ENCODE data around the gene EML4.
"Not testable (repeated sequence)": the region's sequence is repeated elsewhere in the genome, so short reads cannot be mapped to it uniquely, and the experiment has no call there.

EML4 gene

GRCh38 chr2:42270757-42271156 is 101.6 kb downstream of the EML4 start:
- no peak for DNase-seq

- DNase-seq, result not testable (repeated sequence)
These were observed 102.1 kb downstream of the EML4 start for GRCh38 chr2:42271246-42271645.

GRCh38 chr2:42274863-42275262 is 105.7 kb downstream of the EML4 start:
- DNase-seq, result no peak

- DNase-seq, result no peak
These were observed 112.4 kb downstream of the EML4 start for GRCh38 chr2:42281416-42282081.

- no peak for DNase-seq
These were observed 114.9 kb downstream of the EML4 start for GRCh38 chr2:42284019-42284418.

- DNase-seq, result no peak
These were observed 117.3 kb downstream of the EML4 start for GRCh38 chr2:42286268-42286946.

- no peak for DNase-seq
These were observed 119.7 kb downstream of the EML4 start for GRCh38 chr2:42288811-42289210.

GRCh38 chr2:42289222-42289621 is 120.1 kb downstream of the EML4 start:
- no peak for DNase-seq

- no peak for DNase-seq
These were observed 120.9 kb downstream of the EML4 start for GRCh38 chr2:42290005-42290404.

GRCh38 chr2:42293019-42293418 is 123.9 kb downstream of the EML4 start:
- no peak for DNase-seq

- DNase-seq, result no peak
These were observed 127.1 kb downstream of the EML4 start for GRCh38 chr2:42296226-42296625.

- DNase-seq, result no peak
These were observed 128.3 kb downstream of the EML4 start for GRCh38 chr2:42297322-42297936.

GRCh38 chr2:42298132-42298531 is 129.0 kb downstream of the EML4 start:
- no peak for DNase-seq

- no peak for DNase-seq
These were observed 130.0 kb downstream of the EML4 start for GRCh38 chr2:42298996-42299754.

GRCh38 chr2:42300527-42300926 is 131.4 kb downstream of the EML4 start:
- no peak for DNase-seq

GRCh38 chr2:42303252-42303651 is 134.1 kb downstream of the EML4 start:
- DNase-seq, result no peak

GRCh38 chr2:42304059-42304713 is 135.0 kb downstream of the EML4 start:
- DNase-seq, result no peak

- no peak for DNase-seq
These were observed 138.0 kb downstream of the EML4 start for GRCh38 chr2:42307180-42307579.

GRCh38 chr2:42309366-42309765 is 140.2 kb downstream of the EML4 start:
- no peak for DNase-seq

GRCh38 chr2:42310007-42310515 is 140.9 kb downstream of the EML4 start:
- no peak for DNase-seq

GRCh38 chr2:42312106-42312505 is 143.0 kb downstream of the EML4 start:
- no peak for DNase-seq

- DNase-seq, result no peak
These were observed 145.8 kb downstream of the EML4 start for GRCh38 chr2:42314892-42315468.

Data from activated naive CD4-positive, alpha-beta T cell (primary cell).